Astrocyte of the cerebellum (primary cell): ENCODE results near the gene TPRA1.

Source experiments
- DNase-seq: peaks from one replicate; pipeline ENCODE4 v3.0.0-alpha.2; 2011; ENCODE audit warnings: low read depth
- H3K4me3 ChIP-seq: 2 replicates; pipeline ENCODE4 v1.5.1; 2011; ENCODE audit warnings: mild to moderate bottlenecking, low read depth, low read length, moderate library complexity
- in situ Hi-C: cut with HindIII; loops from 2 replicates; pipeline ENCODE4 v1.10.0; 2017; ENCODE audit warnings: low sequenced_read_pairs
- TF ChIP-seq, protein P1 (sequence below): IDR thresholded peaks from 2 replicates; pipeline ENCODE4 v1.5.1; 2012; ENCODE audit warnings: low read length, low read depth, moderate library complexity, mild to moderate bottlenecking; ENCODE audit errors: missing control alignments

The TPRA1 gene

DNA sequence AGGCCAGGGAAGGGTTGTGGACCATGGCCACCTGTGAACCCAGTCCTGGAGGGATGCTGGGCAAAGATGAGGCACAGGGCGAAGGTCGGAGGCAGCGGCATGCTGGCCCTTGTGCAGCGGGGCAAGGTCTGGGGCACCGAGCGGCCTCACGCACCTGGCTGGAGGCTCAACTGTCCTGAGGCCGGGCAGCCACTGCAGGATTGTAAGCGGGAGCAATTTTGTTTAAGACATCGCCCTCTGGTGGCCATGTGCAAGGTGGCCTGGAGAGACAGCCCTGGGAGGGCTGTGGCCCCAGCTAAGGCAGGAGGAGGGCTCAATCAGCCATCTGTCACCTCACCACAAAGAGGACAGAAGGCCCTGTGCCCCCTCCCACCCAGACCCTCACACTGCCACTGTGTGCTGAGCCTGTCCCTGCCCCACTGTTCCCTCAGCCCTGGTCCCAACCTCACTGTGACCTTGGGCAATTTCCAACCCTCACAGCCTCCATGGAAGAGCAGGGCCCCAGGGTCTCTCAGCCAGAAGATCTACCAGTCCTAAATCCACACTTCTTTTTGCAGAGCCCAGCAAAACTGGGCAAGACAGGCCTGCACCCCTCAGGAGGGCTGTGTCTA is 46.2 kb downstream of the TPRA1 start:
- H3K4me3 ChIP-seq = no peak overlapping the region
- TF ChIP-seq, protein P1, sequence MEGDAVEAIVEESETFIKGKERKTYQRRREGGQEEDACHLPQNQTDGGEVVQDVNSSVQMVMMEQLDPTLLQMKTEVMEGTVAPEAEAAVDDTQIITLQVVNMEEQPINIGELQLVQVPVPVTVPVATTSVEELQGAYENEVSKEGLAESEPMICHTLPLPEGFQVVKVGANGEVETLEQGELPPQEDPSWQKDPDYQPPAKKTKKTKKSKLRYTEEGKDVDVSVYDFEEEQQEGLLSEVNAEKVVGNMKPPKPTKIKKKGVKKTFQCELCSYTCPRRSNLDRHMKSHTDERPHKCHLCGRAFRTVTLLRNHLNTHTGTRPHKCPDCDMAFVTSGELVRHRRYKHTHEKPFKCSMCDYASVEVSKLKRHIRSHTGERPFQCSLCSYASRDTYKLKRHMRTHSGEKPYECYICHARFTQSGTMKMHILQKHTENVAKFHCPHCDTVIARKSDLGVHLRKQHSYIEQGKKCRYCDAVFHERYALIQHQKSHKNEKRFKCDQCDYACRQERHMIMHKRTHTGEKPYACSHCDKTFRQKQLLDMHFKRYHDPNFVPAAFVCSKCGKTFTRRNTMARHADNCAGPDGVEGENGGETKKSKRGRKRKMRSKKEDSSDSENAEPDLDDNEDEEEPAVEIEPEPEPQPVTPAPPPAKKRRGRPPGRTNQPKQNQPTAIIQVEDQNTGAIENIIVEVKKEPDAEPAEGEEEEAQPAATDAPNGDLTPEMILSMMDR = peak; percentile 79
- no peak for DNase-seq
- in situ Hi-C loops = no loop called here

DNA sequence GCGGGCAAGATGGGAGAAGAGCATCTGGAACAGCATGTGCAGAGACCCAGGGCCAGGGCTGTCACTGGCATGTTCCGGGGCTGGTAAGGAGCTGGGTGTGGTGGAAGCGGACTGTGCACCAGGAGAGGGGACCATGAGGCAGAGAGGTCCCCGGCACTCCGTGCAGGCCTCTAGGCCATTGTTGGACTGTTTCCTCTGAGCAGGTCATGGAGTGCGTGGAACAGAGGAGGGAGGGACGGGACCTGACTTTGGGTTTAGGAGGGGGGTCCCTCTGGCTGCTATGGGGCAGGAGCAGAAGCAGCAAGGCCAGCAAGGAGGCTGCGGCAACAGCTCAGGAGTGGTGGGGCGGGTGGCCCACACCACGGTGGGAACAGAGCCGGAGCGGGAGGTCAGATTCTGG is 47.1 kb downstream of the TPRA1 start:
- in situ Hi-C loops = no loop called here
- no peak overlapping the region for H3K4me3 ChIP-seq
- DNase-seq = no peak
- TF ChIP-seq, protein P1 = no peak

DNA sequence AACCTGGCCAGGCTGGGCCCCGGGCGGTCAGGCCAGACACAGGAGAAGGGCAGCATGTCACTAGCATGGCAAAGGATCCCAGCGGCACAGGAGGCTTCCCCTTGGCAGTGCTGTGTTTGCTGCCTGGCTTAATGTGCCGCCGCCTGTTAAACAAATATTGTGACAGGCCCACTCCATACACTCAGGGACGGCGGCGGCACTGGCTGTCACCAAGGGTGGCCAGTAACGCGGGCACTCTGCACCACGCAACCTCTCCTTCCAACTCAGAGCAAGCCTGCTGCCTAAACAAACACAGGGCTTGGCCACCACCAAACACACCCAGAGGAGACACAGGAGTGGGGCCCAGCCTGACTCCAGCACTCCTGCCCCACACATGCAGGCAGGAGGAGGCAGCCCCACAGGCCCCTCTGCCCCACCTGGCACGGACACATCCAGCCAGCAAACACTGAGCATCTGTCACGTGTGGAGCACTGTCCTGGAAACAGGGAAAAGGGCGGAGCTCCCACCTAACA is 48.0 kb downstream of the TPRA1 start:
- in situ Hi-C loops = no loop called here
- H3K4me3 ChIP-seq = no peak overlapping the region
- no peak for DNase-seq
- TF ChIP-seq, protein P1 = no peak

DNA sequence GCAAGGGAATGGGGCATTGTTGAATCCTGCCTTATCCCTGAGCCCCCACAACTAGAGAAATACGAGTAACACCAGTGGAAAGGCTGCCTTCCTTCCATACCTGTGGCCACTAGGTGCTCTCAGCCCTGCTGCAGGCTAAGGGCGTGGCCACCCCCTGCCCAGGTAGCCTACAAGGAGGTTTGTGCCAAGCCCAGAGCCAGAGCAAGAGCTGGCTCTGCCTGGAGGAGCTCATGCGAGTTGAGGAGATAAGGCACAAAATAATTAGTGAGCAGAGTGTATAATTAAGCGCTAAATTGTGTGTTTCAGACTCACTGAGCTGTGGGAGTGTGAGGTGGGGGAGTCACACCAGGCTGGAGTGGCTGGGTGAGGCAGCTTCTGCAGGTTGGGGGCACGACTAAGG is 49.2 kb downstream of the TPRA1 start:
- TF ChIP-seq, protein P1 = no peak
- H3K4me3 ChIP-seq = no peak overlapping the region
- in situ Hi-C loops = no loop called here
- DNase-seq = no peak

DNA sequence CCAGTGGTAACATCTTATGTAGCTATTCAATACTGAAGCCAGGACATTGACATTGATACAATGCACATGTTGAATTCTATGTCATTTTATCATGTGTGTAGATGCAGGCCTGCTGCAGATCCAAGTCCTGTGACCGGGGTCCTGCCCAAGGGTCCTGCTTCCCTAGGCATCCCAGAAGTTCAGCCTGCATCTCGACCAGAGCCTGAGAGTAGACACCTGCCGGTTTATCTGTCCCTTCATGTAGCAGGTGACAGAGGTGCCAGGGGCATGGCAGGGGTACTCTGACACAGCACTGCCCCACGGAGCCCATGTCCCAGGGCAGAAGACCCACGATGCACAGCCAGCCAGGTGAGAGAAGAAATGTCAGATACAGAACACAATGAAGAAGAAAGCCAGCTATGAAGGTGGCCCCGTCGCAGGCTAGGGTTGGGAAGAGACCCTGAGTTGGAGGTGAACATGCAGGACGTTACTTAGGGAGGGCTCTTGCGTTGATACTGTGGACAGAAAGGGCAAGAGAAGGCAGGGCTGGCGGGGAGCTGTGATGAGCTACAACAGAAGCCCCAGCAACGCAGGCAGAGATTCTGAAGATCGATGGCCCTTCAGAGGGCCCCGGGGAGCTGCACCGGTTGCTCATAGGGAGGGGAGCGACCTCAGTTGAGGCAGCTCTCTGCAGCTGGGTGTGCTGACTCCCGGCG is 51.0 kb downstream of the TPRA1 start:
- DNase-seq = no peak
- H3K4me3 ChIP-seq = no peak overlapping the region
- in situ Hi-C loops = no loop called here
- TF ChIP-seq, protein P1 = no peak

DNA sequence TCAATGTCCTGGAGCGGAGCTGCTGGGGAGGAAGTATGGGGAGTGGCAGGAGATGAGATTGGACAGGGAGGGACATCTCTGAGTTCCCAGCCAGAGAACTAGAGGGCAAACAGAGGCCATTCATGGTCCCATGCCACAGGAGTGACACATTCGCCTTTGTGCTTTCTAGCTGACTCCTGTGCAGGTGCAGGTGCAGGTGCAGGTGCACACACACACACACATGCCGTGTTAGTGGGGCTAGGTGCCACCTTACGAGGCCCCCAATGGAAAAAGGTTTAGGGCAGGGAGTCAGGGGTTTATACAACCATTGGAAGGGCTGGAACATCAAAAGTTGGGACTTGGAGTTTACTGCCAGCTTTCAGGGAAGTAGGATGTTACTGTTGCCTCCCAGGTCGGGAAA is 52.0 kb downstream of the TPRA1 start:
- in situ Hi-C loops = no loop called here
- H3K4me3 ChIP-seq = no peak overlapping the region
- no peak for DNase-seq
- TF ChIP-seq, protein P1 = no peak
